A549 (cell line): Measurements from ENCODE around the gene ZCWPW1. TPM values are rescaled to one million over a fixed set of nuclear protein-coding genes. Genes with fewer than 3 reads are reported as not detected.

ENCODE experiments used
- ATAC-seq, 2 experiments: fragments of 200-7000 bp in 1 of 2; fragments of >200 bp in 1 of 2; cut with Nextera tagmentation in 1 of 2; cut with Tn5 transposase in 1 of 2; 3 replicates each; pipeline versions ENCODE4 v1.8.0 to v1.9.1; 2018 to 2020; ENCODE audit warnings: mild to moderate bottlenecking in 1 of 2, moderate library complexity in 1 of 2
- CTCF ChIA-PET: fragments of 300-600 bp; sonication (Branson Sonifier 250); formaldehyde crosslinking; extraction: SDS; loops from one replicate; lab custom pipeline; 2021; ENCODE audit warnings: antibody characterized with exemption, inconsistent platforms; lab: Yijun Ruan, JAX
- POLR2A ChIA-PET: fragments of 350-600 bp; formaldehyde crosslinking; extraction: SDS; loops from one replicate; lab custom pipeline; 2021; ENCODE audit warnings: antibody characterized with exemption, inconsistent platforms; lab: Yijun Ruan, JAX
- DNase-seq, 2 experiments: peaks; one replicate each; pipeline versions ENCODE4 v3.0.0 to v3.0.0-alpha.2; 2011 to 2016; ENCODE audit warnings: low read depth in 1 of 2, low spot score in 1 of 2
- FAIRE-seq: peaks from 2 replicates; lab custom pipeline; 2011; peaks lifted over from hg19 to GRCh38; lab: Jason Lieb, UNC
- H3K27ac ChIP-seq, 2 experiments: fragments of >200 bp; sonication (Bioruptor Twin); formaldehyde crosslinking; 3 replicates each; pipeline ENCODE4 v1.5.1; 2016 to 2017
- H3K4me1 ChIP-seq: fragments of >200 bp; sonication (Bioruptor Twin); formaldehyde crosslinking; 3 replicates; pipeline ENCODE4 v1.6.1; 2016
- H3K4me2 ChIP-seq: fragments of >200 bp; sonication (Bioruptor Twin); formaldehyde crosslinking; 3 replicates; pipeline ENCODE4 v1.6.1; 2016
- H3K4me3 ChIP-seq: fragments of >200 bp; sonication (Bioruptor Twin); formaldehyde crosslinking; 3 replicates; pipeline ENCODE4 v1.5.1; 2016
- H3K9me3 ChIP-seq: fragments of >200 bp; sonication (Bioruptor Twin); formaldehyde crosslinking; 3 replicates; pipeline ENCODE4 v1.6.1; 2016
- BHLHE40 ChIP-seq: IDR thresholded peaks from 2 replicates; pipeline ENCODE4 v1.6.1; 2012; ENCODE audit warnings: low read depth, low read length, inconsistent platforms
- CBX2 ChIP-seq: fragments of 200-600 bp; sonication (generic); IDR thresholded peaks from 2 replicates; pipeline ENCODE4 v1.6.1; 2016; ENCODE audit warnings: low read depth, mild to moderate bottlenecking, borderline replicate concordance
- CHD4 ChIP-seq: fragments of 200-600 bp; sonication (generic); IDR thresholded peaks from 2 replicates; pipeline ENCODE4 v1.6.1; 2016; ENCODE audit warnings: antibody characterized with exemption, mild to moderate bottlenecking, borderline replicate concordance
- EHF ChIP-seq: fragments of 250-450 bp; sonication (Bioruptor Pico); IDR thresholded peaks from 2 replicates; pipeline ENCODE4 v1.5.0; 2020; ENCODE audit warnings: mild to moderate bottlenecking
- EP300 ChIP-seq, 2 experiments: fragments of >200 bp; sonication (Bioruptor Twin); formaldehyde crosslinking; IDR thresholded peaks; 2 replicates in 1 of 2; 3 replicates in 1 of 2; pipeline ENCODE4 v1.6.1; 2016 to 2017
- ESRRA ChIP-seq: fragments of 150-350 bp; IDR thresholded peaks from 2 replicates; pipeline ENCODE4 v1.6.1; 2014; ENCODE audit warnings: mild to moderate bottlenecking, low read length, borderline replicate concordance
- FOXS1 ChIP-seq: fragments of 250-450 bp; sonication (Bioruptor Pico); IDR thresholded peaks from 2 replicates; pipeline ENCODE4 v1.5.0; 2020; ENCODE audit warnings: mild to moderate bottlenecking, moderate library complexity
- HDAC2 ChIP-seq: fragments of 200-600 bp; sonication (generic); IDR thresholded peaks from 2 replicates; pipeline ENCODE4 v1.6.1; 2016
- HOXB13 ChIP-seq: fragments of 250-450 bp; sonication (Bioruptor Pico); IDR thresholded peaks from 2 replicates; pipeline ENCODE4 v1.5.0; 2020; ENCODE audit warnings: low read depth, mild to moderate bottlenecking, moderate library complexity
- JUN ChIP-seq, 2 experiments: fragments of >200 bp; sonication (Bioruptor Twin); formaldehyde crosslinking; IDR thresholded peaks; 2 replicates in 1 of 2; 3 replicates in 1 of 2; pipeline ENCODE4 v1.6.1; 2016 to 2017
- KDM5A ChIP-seq: fragments of 200-600 bp; sonication (generic); IDR thresholded peaks from 2 replicates; pipeline ENCODE4 v1.6.1; 2016; ENCODE audit warnings: antibody characterized with exemption, mild to moderate bottlenecking
- MYC ChIP-seq: IDR thresholded peaks from 2 replicates; pipeline ENCODE4 v1.6.1; 2012; ENCODE audit warnings: mild to moderate bottlenecking, inconsistent platforms, low read length, improper control_type of control experiment, borderline replicate concordance
- NR3C1 ChIP-seq: fragments of >200 bp; sonication (Bioruptor Twin); formaldehyde crosslinking; IDR thresholded peaks from 3 replicates; pipeline ENCODE4 v1.6.1; 2017
- POLR2A ChIP-seq: IDR thresholded peaks from 2 replicates; pipeline ENCODE4 v1.6.1; 2012; ENCODE audit warnings: mild to moderate bottlenecking, low read length
- RAD21 ChIP-seq, 2 experiments: fragments of >200 bp in 1 of 2; sonication (Bioruptor Twin) in 1 of 2; formaldehyde crosslinking in 1 of 2; IDR thresholded peaks in 1 of 2; conservative IDR thresholded peaks in 1 of 2; 2 replicates in 1 of 2; 3 replicates in 1 of 2; pipeline ENCODE4 v1.6.1; 2012 to 2018; ENCODE audit warnings: inconsistent platforms in 1 of 2
- RFX5 ChIP-seq: fragments of 450-650 bp; IDR thresholded peaks from 2 replicates; pipeline ENCODE4 v1.7.1; 2014; ENCODE audit warnings: antibody characterized with exemption, mild to moderate bottlenecking, moderate library complexity
- SMC3 ChIP-seq: fragments of >200 bp; sonication (Bioruptor Twin); formaldehyde crosslinking; IDR thresholded peaks from 3 replicates; pipeline ENCODE4 v1.6.1; 2018; ENCODE audit warnings: inconsistent platforms
- TP53 ChIP-seq: fragments of 250-450 bp; sonication (Bioruptor Pico); IDR thresholded peaks from 2 replicates; pipeline ENCODE4 v1.5.0; 2021; ENCODE audit warnings: mild to moderate bottlenecking, moderate library complexity
- ZC3H11A ChIP-seq: fragments of 450-650 bp; IDR thresholded peaks from 2 replicates; pipeline ENCODE4 v1.6.1; 2014; ENCODE audit warnings: antibody characterized with exemption, mild to moderate bottlenecking
- WGBS: methylation state at CpG from one replicate; pipeline ENCODE4 v1.1.6; 2017; ENCODE audit errors: missing lambda C conversion rate; 5-methylcytosine and 5-hydroxymethylcytosine counted together
- polyA plus RNA-seq, 4 experiments: library from polyadenylated mRNA; depleted of rRNA in 3 of 4; stranded (reverse); fragments of >200 nt; fragmentation: RNase III in 1 of 4; extraction: RNeasy Plus Mini Kit Qiagen cat#74134 plus additional on column Dnase treatment in 1 of 4; gene quantifications; 2 replicates in 3 of 4; 3 replicates in 1 of 4; pipeline ENCODE4 v1.2.3, GENCODE V29; 2011 to 2017
- TF ChIP-seq, protein P1 (sequence below): IDR thresholded peaks from 2 replicates; pipeline ENCODE4 v1.6.1; 2012
- TF ChIP-seq, protein P2 (sequence below): fragments of >200 bp; sonication (Bioruptor Twin); formaldehyde crosslinking; IDR thresholded peaks from 2 replicates; pipeline ENCODE4 v1.6.1; 2016
- TF ChIP-seq, protein P3 (sequence below): fragments of 450-650 bp; IDR thresholded peaks from 2 replicates; pipeline ENCODE4 v1.6.1; 2014; ENCODE audit warnings: antibody characterized with exemption
- TF ChIP-seq, protein P4 (sequence below): fragments of >200 bp; sonication (Bioruptor Twin); formaldehyde crosslinking; IDR thresholded peaks from 3 replicates; pipeline ENCODE4 v1.5.1; 2016
- TF ChIP-seq, protein P5 (sequence below): fragments of >200 bp; sonication (Bioruptor Twin); formaldehyde crosslinking; IDR thresholded peaks from 3 replicates; pipeline ENCODE4 v1.6.1; 2016

The ZCWPW1 gene
- polyA plus RNA-seq, 2 of the 4 experiments (the other 2 are of a cell fraction) = 2.0 to 4.2 TPM

DNA sequence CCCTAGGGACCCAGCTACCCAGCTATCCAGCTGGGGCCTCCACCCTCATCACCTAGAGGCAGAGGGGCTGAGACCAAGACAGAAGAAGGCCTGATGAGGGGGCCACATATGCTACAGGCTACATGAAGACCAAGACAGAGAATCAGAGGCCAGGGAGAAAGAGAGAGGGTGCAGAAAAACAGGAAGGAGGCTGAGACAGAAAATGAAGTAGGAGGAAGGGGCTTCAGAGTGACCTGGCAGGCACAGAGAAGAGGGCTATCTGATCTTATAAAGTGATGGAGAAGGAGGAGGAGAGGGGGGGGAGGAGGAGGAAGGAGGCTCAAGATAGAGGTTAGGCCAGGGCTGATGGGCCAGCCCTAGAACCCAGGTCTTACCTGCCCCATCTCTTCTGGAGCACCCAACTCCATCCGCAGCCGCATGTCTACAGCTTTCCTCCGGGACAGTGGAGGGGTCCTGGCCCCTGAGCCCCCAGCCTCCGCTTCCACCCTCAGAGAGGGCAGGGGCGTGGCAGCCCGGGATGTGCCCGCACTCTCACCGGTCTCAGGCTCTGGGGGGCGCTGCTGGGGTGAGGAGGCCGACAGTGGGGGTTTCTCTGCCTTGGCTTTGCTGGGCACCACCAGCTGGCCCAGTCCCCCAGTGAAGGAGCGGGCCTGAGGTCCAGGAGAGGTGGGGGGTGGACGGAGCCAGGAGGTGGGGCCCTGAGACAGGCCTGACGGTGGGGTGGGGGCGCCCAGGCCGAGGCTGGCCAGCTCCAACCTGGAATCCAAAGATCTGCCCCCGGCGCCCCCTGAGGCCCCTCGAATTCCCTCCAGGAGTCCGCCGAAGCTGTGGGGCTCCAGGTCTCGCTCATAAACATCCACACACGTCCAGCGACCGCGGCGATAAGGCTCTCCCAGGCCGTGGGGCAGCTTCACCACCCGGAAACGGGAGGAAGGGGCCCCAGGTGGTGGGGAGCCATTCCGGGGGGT, 48.7 kb upstream of the ZCWPW1 start:
- Histone ChIP-seq H3K4me1 (peaks cover 33% of the 10 kb centered on the region), H3K27ac (peak overlapping the region; percentile 87 to 96), H3K4me2 (peak overlapping the region; percentile 74), H3K9me3 (no peaks in the 10 kb centered on the region), H3K4me3 (peak overlapping the region; percentile 75)
- no peak for TF ChIP-seq POLR2A
- TF ChIP-seq KDM5A = no peak
- TF ChIP-seq, protein P1, sequence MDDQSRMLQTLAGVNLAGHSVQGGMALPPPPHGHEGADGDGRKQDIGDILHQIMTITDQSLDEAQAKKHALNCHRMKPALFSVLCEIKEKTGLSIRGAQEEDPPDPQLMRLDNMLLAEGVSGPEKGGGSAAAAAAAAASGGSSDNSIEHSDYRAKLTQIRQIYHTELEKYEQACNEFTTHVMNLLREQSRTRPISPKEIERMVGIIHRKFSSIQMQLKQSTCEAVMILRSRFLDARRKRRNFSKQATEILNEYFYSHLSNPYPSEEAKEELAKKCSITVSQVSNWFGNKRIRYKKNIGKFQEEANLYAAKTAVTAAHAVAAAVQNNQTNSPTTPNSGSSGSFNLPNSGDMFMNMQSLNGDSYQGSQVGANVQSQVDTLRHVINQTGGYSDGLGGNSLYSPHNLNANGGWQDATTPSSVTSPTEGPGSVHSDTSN = no peak
- no peak for TF ChIP-seq EHF
- DNase-seq (no peak), FAIRE-seq (no peak), ATAC-seq (no peak)
- WGBS = 77% methylated on average over 14 of the region's 30 CpGs
- ChIA-PET POLR2A (interaction anchor here (1.3 kb wide), 1 partner anchor 135 kb away, joined by 3 read pairs; the partner anchor contains the start of gene MOSPD3), CTCF (interaction anchor here (0.6 to 8.5 kb wide), 6 partner anchors 9 to 371 kb away, joined by 3 to 127 read pairs (median 5); no protein-coding TSS in a partner anchor)

DNA sequence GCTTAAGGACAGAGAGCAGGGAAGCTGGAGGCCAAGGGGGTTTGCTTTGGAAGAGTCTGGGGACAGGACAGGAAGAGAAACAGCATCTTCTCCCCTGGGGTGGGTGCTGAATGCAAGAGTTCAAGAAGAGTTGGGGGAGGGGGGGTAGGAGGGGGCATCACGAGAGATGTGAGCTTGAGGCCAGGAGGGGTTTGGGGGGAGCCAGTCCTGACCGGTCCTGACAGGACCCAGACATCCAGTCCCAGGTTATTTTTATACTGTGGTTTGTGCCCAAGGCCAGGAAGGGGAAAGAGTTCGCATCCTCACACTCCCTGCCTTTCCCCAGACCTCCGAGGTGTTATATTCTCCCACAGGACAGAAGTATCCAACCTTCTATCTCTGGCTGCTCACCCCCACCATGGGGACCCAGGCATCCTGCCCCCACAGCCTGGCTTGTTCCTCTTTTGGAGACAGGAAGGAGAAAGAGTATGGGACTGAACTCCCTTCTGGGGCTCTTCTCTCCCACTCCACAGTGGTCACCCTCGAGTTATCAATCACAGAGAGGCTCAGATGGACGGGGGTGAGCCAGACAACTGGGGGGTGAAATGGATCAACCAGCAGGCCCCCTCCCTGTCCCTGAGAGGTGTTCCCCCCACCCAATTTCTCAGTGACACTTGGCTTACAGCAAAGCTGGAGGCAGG, 47.7 kb upstream of the ZCWPW1 start:
- Histone ChIP-seq H3K4me2 (peak overlapping the region; percentile 74), H3K4me3 (no peak overlapping the region), H3K27ac (no peak overlapping the region), H3K9me3 (no peaks in the 10 kb centered on the region), H3K4me1 (peaks cover 33% of the 10 kb centered on the region)
- ChIA-PET CTCF (interaction anchor here (0.6 to 8.5 kb wide), 8 partner anchors 8 to 370 kb away, joined by 3 to 127 read pairs (median 4); no protein-coding TSS in a partner anchor), POLR2A (no interaction called here)
- no peak for TF ChIP-seq BHLHE40
- no peak for TF ChIP-seq SMC3
- TF ChIP-seq, protein P2, sequence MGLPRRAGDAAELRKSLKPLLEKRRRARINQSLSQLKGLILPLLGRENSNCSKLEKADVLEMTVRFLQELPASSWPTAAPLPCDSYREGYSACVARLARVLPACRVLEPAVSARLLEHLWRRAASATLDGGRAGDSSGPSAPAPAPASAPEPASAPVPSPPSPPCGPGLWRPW = no peak
- TF ChIP-seq CBX2 = no peak
- TF ChIP-seq ESRRA = no peak
- no peak for TF ChIP-seq ZC3H11A
- no peak for TF ChIP-seq NR3C1
- TF ChIP-seq FOXS1 = no peak
- TF ChIP-seq, protein P3, sequence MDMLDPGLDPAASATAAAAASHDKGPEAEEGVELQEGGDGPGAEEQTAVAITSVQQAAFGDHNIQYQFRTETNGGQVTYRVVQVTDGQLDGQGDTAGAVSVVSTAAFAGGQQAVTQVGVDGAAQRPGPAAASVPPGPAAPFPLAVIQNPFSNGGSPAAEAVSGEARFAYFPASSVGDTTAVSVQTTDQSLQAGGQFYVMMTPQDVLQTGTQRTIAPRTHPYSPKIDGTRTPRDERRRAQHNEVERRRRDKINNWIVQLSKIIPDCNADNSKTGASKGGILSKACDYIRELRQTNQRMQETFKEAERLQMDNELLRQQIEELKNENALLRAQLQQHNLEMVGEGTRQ = no peak
- TF ChIP-seq CHD4 = no peak
- TF ChIP-seq, protein P4, sequence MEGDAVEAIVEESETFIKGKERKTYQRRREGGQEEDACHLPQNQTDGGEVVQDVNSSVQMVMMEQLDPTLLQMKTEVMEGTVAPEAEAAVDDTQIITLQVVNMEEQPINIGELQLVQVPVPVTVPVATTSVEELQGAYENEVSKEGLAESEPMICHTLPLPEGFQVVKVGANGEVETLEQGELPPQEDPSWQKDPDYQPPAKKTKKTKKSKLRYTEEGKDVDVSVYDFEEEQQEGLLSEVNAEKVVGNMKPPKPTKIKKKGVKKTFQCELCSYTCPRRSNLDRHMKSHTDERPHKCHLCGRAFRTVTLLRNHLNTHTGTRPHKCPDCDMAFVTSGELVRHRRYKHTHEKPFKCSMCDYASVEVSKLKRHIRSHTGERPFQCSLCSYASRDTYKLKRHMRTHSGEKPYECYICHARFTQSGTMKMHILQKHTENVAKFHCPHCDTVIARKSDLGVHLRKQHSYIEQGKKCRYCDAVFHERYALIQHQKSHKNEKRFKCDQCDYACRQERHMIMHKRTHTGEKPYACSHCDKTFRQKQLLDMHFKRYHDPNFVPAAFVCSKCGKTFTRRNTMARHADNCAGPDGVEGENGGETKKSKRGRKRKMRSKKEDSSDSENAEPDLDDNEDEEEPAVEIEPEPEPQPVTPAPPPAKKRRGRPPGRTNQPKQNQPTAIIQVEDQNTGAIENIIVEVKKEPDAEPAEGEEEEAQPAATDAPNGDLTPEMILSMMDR = no peak
- no peak for TF ChIP-seq HOXB13 (CRISPR knock-in tag)
- TF ChIP-seq EP300 (IDR thresholded peaks at IDR 0.05) = no peak
- no peak for TF ChIP-seq TP53 (CRISPR knock-in tag)
- TF ChIP-seq HDAC2 = no peak
- no peak for TF ChIP-seq RAD21 (conservative IDR thresholded peaks at IDR 0.05 in 1 of 2, IDR thresholded peaks at IDR 0.05 in 1 of 2)
- TF ChIP-seq RFX5 = no peak
- TF ChIP-seq JUN (IDR thresholded peaks at IDR 0.05) = no peak
- TF ChIP-seq, protein P5, sequence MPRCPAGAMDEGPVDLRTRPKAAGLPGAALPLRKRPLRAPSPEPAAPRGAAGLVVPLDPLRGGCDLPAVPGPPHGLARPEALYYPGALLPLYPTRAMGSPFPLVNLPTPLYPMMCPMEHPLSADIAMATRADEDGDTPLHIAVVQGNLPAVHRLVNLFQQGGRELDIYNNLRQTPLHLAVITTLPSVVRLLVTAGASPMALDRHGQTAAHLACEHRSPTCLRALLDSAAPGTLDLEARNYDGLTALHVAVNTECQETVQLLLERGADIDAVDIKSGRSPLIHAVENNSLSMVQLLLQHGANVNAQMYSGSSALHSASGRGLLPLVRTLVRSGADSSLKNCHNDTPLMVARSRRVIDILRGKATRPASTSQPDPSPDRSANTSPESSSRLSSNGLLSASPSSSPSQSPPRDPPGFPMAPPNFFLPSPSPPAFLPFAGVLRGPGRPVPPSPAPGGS = no peak
- TF ChIP-seq MYC = no peak
- FAIRE-seq (no peak), DNase-seq (no peak), ATAC-seq (no peak)
- 51% methylated on average over 6 of the region's 6 CpGs for WGBS
